ENCODE results near the gene CEP131.

Gene CEP131

GRCh38 chr17:81250286-81251093 is 27.7 kb upstream of the CEP131 start:
- no peak overlapping the region for H3K4me3 ChIP-seq (ENCODE audit: low read length)
- no peak overlapping the region for H3K9ac ChIP-seq (ENCODE audit: low read length)
- H3K4me1 ChIP-seq (ENCODE audit: control insufficient read depth, low read depth, low read length) = peaks cover 3% of the 10 kb centered on the region
- no peak overlapping the region for H3K27ac ChIP-seq (ENCODE audit: low read length)
- H3K9me3 ChIP-seq (ENCODE audit: control insufficient read depth, low read depth, low read length) = no peaks in the 10 kb centered on the region
- no peaks in the 10 kb centered on the region for H3K36me3 ChIP-seq (ENCODE audit: control insufficient read depth, low read depth, low read length)
- H3K27me3 ChIP-seq (ENCODE audit: control insufficient read depth, insufficient read depth, low read length) = no peaks in the 10 kb centered on the region

- H3K27me3 ChIP-seq (ENCODE audit: control insufficient read depth, insufficient read depth, low read length) = no peaks in the 10 kb centered on the region
- no peak overlapping the region for H3K4me3 ChIP-seq (ENCODE audit: low read length)
- no peaks in the 10 kb centered on the region for H3K9me3 ChIP-seq (ENCODE audit: control insufficient read depth, low read depth, low read length)
- H3K9ac ChIP-seq (ENCODE audit: low read length) = no peak overlapping the region
- H3K36me3 ChIP-seq (ENCODE audit: control insufficient read depth, low read depth, low read length) = no peaks in the 10 kb centered on the region
- H3K4me1 ChIP-seq (ENCODE audit: control insufficient read depth, low read depth, low read length) = no peaks in the 10 kb centered on the region
- no peak overlapping the region for H3K27ac ChIP-seq (ENCODE audit: low read length)
Observed at GRCh38 chr17:81249223-81250040, 26.7 kb upstream of the CEP131 start.

- no peak overlapping the region for H3K27ac ChIP-seq (ENCODE audit: low read length)
- H3K4me3 ChIP-seq (ENCODE audit: low read length) = no peak overlapping the region
- H3K36me3 ChIP-seq (ENCODE audit: control insufficient read depth, low read depth, low read length) = no peaks in the 10 kb centered on the region
- no peaks in the 10 kb centered on the region for H3K4me1 ChIP-seq (ENCODE audit: control insufficient read depth, low read depth, low read length)
- no peaks in the 10 kb centered on the region for H3K27me3 ChIP-seq (ENCODE audit: control insufficient read depth, insufficient read depth, low read length)
- no peaks in the 10 kb centered on the region for H3K9me3 ChIP-seq (ENCODE audit: control insufficient read depth, low read depth, low read length)
- no peak overlapping the region for H3K9ac ChIP-seq (ENCODE audit: low read length)
Observed at GRCh38 chr17:81248649-81249048, 25.9 kb upstream of the CEP131 start.

- H3K4me1 ChIP-seq (ENCODE audit: control insufficient read depth, low read depth, low read length) = no peaks in the 10 kb centered on the region
- H3K9ac ChIP-seq (ENCODE audit: low read length) = no peak overlapping the region
- no peaks in the 10 kb centered on the region for H3K27me3 ChIP-seq (ENCODE audit: control insufficient read depth, insufficient read depth, low read length)
- H3K9me3 ChIP-seq (ENCODE audit: control insufficient read depth, low read depth, low read length) = no peaks in the 10 kb centered on the region
- H3K4me3 ChIP-seq (ENCODE audit: low read length) = no peak overlapping the region
- no peak overlapping the region for H3K27ac ChIP-seq (ENCODE audit: low read length)
- no peaks in the 10 kb centered on the region for H3K36me3 ChIP-seq (ENCODE audit: control insufficient read depth, low read depth, low read length)
Observed at GRCh38 chr17:81247339-81247990, 24.7 kb upstream of the CEP131 start.

DNA sequence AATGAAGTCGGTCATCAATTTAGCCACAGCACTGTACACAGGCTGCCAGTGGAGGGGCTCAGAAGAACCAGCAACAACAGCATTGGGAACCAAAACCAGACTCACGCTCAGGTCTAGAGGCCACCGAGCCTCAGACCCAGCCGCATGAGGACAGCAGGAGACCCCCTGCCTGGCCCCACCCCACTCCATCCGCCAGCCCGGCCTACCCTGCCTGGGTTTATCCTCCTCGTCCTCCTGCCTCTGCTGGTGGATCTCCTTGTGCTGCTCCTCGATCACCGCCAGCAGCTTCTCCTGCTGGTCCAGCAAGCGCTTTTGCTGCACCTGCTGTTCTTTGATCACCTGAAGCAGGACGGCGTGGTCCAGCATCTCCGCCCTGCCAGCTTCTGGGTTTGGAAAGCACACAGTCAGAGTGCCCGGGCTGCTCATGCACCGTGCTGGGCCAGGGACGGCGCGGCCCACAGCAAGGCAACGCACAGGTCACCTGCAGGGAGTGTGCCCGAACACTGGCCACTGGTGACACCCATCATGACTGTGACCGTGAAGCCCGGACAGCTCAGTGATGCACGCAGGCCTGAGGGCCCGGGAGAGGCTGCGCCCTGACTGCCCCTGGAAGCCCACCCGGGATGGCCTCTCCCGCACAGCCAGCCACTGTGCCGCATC is 24.0 kb upstream of the CEP131 start:
- no peaks in the 10 kb centered on the region for H3K4me1 ChIP-seq (ENCODE audit: control insufficient read depth, low read depth, low read length)
- H3K36me3 ChIP-seq (ENCODE audit: control insufficient read depth, low read depth, low read length) = no peaks in the 10 kb centered on the region
- no peak overlapping the region for H3K9ac ChIP-seq (ENCODE audit: low read length)

DNA sequence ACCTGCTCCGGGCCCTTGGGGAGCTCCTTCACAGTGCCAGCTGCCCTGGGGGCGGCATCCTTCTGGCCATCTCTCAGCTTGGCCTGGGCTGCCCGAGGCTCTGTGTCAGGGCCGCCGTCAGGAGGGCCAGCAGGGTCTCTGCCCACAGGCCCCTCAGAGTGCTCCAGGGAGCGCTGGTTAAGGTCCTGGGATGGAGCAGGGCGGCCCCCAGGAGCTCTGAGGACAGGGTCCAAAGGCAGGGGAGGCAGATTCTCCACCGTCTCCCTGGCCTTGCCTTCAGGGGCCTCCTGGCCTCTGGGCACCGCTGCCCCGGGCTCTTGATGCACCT is 23.5 kb upstream of the CEP131 start:
- no peaks in the 10 kb centered on the region for H3K27me3 ChIP-seq (ENCODE audit: control insufficient read depth, insufficient read depth, low read length)
- H3K4me1 ChIP-seq (ENCODE audit: control insufficient read depth, low read depth, low read length) = no peaks in the 10 kb centered on the region
- no peak overlapping the region for H3K9ac ChIP-seq (ENCODE audit: low read length)
- peaks cover 1% of the 10 kb centered on the region for H3K36me3 ChIP-seq (ENCODE audit: control insufficient read depth, low read depth, low read length)
- no peak overlapping the region for H3K4me3 ChIP-seq (ENCODE audit: low read length)
- H3K27ac ChIP-seq (ENCODE audit: low read length) = no peak overlapping the region
- H3K9me3 ChIP-seq (ENCODE audit: control insufficient read depth, low read depth, low read length) = no peaks in the 10 kb centered on the region

More for the DNA sequence above, 24.0 kb upstream of the CEP131 start:
- Histone ChIP-seq H3K27ac (ENCODE audit: low read length) (no peak overlapping the region), H3K4me3 (ENCODE audit: low read length) (no peak overlapping the region), H3K27me3 (ENCODE audit: control insufficient read depth, insufficient read depth, low read length) (no peaks in the 10 kb centered on the region), H3K9me3 (ENCODE audit: control insufficient read depth, low read depth, low read length) (no peaks in the 10 kb centered on the region)

GRCh38 chr17:81245665-81246342 is 23.0 kb upstream of the CEP131 start:
- Histone ChIP-seq H3K9ac (ENCODE audit: low read length) (no peak overlapping the region), H3K9me3 (ENCODE audit: control insufficient read depth, low read depth, low read length) (no peaks in the 10 kb centered on the region), H3K27ac (ENCODE audit: low read length) (no peak overlapping the region), H3K4me3 (ENCODE audit: low read length) (no peak overlapping the region), H3K4me1 (ENCODE audit: control insufficient read depth, low read depth, low read length) (no peaks in the 10 kb centered on the region), H3K27me3 (ENCODE audit: control insufficient read depth, insufficient read depth, low read length) (no peaks in the 10 kb centered on the region), H3K36me3 (ENCODE audit: control insufficient read depth, low read depth, low read length) (peaks cover 6% of the 10 kb centered on the region)

- H3K9ac ChIP-seq (ENCODE audit: low read length) = no peak overlapping the region
- no peak overlapping the region for H3K27ac ChIP-seq (ENCODE audit: low read length)
- H3K36me3 ChIP-seq (ENCODE audit: control insufficient read depth, low read depth, low read length) = peaks cover 8% of the 10 kb centered on the region
- no peaks in the 10 kb centered on the region for H3K27me3 ChIP-seq (ENCODE audit: control insufficient read depth, insufficient read depth, low read length)
- no peak overlapping the region for H3K4me3 ChIP-seq (ENCODE audit: low read length)
- peaks cover 2% of the 10 kb centered on the region for H3K4me1 ChIP-seq (ENCODE audit: control insufficient read depth, low read depth, low read length)
- H3K9me3 ChIP-seq (ENCODE audit: control insufficient read depth, low read depth, low read length) = no peaks in the 10 kb centered on the region
Observed at GRCh38 chr17:81245024-81245664, 22.4 kb upstream of the CEP131 start.

GRCh38 chr17:81244358-81245023 is 21.7 kb upstream of the CEP131 start:
- H3K36me3 ChIP-seq (ENCODE audit: control insufficient read depth, low read depth, low read length) = peaks cover 8% of the 10 kb centered on the region
- H3K9me3 ChIP-seq (ENCODE audit: control insufficient read depth, low read depth, low read length) = no peaks in the 10 kb centered on the region
- peaks cover 4% of the 10 kb centered on the region for H3K4me1 ChIP-seq (ENCODE audit: control insufficient read depth, low read depth, low read length)
- no peak overlapping the region for H3K9ac ChIP-seq (ENCODE audit: low read length)
- H3K4me3 ChIP-seq (ENCODE audit: low read length) = no peak overlapping the region
- no peaks in the 10 kb centered on the region for H3K27me3 ChIP-seq (ENCODE audit: control insufficient read depth, insufficient read depth, low read length)
- H3K27ac ChIP-seq (ENCODE audit: low read length) = no peak overlapping the region

DNA sequence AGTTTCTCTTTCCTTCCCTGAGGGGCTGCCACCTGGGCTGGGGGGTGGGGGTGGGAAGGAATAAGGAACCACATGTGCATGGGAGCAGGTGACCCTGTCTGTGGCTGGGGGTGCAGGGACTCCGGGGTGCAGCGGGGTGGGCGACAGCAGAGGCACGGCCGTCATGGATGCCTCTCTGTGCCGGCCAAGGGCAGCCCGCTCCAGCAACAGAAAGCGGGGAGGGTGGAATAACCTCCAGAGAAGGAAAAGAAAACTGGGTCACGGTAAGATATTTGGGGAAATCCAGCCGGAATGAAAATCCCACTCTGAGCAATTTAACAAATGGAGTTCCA is 20.5 kb upstream of the CEP131 start:
- Histone ChIP-seq H3K9ac (ENCODE audit: low read length) (no peak overlapping the region), H3K4me1 (ENCODE audit: control insufficient read depth, low read depth, low read length) (peaks cover 4% of the 10 kb centered on the region), H3K9me3 (ENCODE audit: control insufficient read depth, low read depth, low read length) (no peaks in the 10 kb centered on the region), H3K36me3 (ENCODE audit: control insufficient read depth, low read depth, low read length) (peaks cover 8% of the 10 kb centered on the region), H3K27ac (ENCODE audit: low read length) (no peak overlapping the region), H3K4me3 (ENCODE audit: low read length) (no peak overlapping the region), H3K27me3 (ENCODE audit: control insufficient read depth, insufficient read depth, low read length) (no peaks in the 10 kb centered on the region)
